OCI-LY3 (cell line): Measurements from ENCODE around the gene EDDM3A.

Source experiments
- EZH2phosphoT487 ChIP-seq: fragments of 200-600 bp; shearing (Covaris generic); IDR thresholded peaks from 2 replicates; pipeline ENCODE4 v1.6.1; 2018; ENCODE audit warnings: antibody characterized with exemption, mixed run types, low read depth
- TF ChIP-seq, protein P1 (sequence below): fragments of 200-600, 300-600 bp; sonication (generic); IDR thresholded peaks from 2 replicates; pipeline ENCODE4 v1.5.1; 2014; ENCODE audit warnings: antibody characterized with exemption, low read length, low read depth

DNA sequence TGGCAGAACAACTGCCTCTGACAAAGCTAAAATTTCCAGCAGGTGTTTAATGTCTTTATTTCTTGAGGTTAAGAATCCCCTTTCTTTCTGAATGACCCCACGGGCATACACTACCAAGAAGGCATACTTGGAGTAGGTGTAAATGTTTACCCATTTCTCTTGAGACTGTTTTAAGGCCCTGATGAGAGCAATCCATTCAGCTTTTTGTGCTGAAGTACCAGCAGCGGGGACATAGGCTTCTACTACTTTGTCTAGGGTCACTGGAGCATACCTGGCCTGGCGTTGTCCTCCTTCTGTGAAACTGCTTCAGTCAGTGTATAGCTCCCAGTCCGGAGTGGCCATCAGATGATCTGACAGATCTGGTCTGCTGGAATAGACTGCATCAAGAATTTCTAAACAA is 34.4 kb upstream of the EDDM3A start:
- TF ChIP-seq, protein P1, sequence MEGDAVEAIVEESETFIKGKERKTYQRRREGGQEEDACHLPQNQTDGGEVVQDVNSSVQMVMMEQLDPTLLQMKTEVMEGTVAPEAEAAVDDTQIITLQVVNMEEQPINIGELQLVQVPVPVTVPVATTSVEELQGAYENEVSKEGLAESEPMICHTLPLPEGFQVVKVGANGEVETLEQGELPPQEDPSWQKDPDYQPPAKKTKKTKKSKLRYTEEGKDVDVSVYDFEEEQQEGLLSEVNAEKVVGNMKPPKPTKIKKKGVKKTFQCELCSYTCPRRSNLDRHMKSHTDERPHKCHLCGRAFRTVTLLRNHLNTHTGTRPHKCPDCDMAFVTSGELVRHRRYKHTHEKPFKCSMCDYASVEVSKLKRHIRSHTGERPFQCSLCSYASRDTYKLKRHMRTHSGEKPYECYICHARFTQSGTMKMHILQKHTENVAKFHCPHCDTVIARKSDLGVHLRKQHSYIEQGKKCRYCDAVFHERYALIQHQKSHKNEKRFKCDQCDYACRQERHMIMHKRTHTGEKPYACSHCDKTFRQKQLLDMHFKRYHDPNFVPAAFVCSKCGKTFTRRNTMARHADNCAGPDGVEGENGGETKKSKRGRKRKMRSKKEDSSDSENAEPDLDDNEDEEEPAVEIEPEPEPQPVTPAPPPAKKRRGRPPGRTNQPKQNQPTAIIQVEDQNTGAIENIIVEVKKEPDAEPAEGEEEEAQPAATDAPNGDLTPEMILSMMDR: no peak
- no peak for TF ChIP-seq EZH2phosphoT487
